Esophagus muscularis mucosa (tissue), 4 donors: ENCODE results near the gene CASQ2.

ENCODE experiments used
- EP300 ChIP-seq: sonication (generic); formaldehyde crosslinking; IDR thresholded peaks from one replicate; pipeline ENCODE4 v1.6.1; 2017; ENCODE audit warnings: antibody characterized with exemption
- POLR2A ChIP-seq: fragments of 450-650 bp; IDR thresholded peaks from one replicate; pipeline ENCODE4 v1.6.1; 2017; ENCODE audit warnings: antibody characterized with exemption, moderate library complexity, mild to moderate bottlenecking, low read depth
- TF ChIP-seq, protein P1 (sequence below), 3 experiments: fragments of 200-600 bp in 2 of 3; fragments of 450-650 bp in 1 of 3; sonication (generic) in 2 of 3; IDR thresholded peaks; one replicate each; pipeline ENCODE4 v1.5.1; 2017 to 2019; ENCODE audit warnings: antibody characterized with exemption in 3 of 3, mild to moderate bottlenecking in 2 of 3, moderate library complexity in 1 of 3

DNA sequence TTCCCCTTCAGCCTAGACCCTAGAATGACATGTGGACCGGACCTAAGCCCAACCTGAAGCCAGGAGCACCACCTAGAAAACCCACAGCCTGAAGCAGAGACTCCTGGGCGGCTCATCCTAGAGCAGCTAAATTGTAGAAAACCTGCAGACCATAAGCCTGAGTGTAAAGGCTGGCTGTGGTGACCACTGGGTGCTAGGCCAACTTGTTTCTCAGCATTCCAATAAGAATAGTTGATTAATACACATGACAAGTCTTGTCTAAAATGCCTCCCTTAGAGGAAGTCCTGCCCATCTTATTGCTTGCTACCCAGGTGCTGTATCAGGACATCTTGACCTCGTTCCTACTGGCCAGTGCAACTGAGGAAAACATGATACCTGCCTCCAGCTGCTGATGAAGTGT lies 23.3 kb upstream of the CASQ2 start:
- TF ChIP-seq, protein P1, sequence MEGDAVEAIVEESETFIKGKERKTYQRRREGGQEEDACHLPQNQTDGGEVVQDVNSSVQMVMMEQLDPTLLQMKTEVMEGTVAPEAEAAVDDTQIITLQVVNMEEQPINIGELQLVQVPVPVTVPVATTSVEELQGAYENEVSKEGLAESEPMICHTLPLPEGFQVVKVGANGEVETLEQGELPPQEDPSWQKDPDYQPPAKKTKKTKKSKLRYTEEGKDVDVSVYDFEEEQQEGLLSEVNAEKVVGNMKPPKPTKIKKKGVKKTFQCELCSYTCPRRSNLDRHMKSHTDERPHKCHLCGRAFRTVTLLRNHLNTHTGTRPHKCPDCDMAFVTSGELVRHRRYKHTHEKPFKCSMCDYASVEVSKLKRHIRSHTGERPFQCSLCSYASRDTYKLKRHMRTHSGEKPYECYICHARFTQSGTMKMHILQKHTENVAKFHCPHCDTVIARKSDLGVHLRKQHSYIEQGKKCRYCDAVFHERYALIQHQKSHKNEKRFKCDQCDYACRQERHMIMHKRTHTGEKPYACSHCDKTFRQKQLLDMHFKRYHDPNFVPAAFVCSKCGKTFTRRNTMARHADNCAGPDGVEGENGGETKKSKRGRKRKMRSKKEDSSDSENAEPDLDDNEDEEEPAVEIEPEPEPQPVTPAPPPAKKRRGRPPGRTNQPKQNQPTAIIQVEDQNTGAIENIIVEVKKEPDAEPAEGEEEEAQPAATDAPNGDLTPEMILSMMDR (IDR thresholded peaks at IDR 0.05) = no peak
- TF ChIP-seq POLR2A = no peak
- no peak for TF ChIP-seq EP300
